Panc1 (cell line): ENCODE data around the gene SF3B2. TPM values are rescaled to one million over a fixed set of nuclear protein-coding genes. Genes with fewer than 3 reads are reported as not detected.

Experiments
- ATAC-seq: fragments of 200-7000 bp; cut with Tn5 transposase; 2 replicates; pipeline ENCODE4 v1.9.1; 2020; ENCODE audit warnings: mild to moderate bottlenecking, moderate library complexity
- BruUV-seq: library from RNA; stranded (reverse); fragments of 400-500 nt; replicated peaks from 2 replicates; lab custom pipeline; 2021; lab: Mats Ljungman, UMichigan
- CTCF ChIA-PET: fragments of 300-600 bp; sonication (Branson Sonifier 250); formaldehyde crosslinking; loops from one replicate; lab custom pipeline; 2022; ENCODE audit warnings: antibody characterized with exemption; lab: Charles Lee
- POLR2A ChIA-PET: fragments of 300-600 bp; sonication (Branson Sonifier 250); formaldehyde crosslinking; loops from one replicate; lab custom pipeline; 2022; ENCODE audit warnings: antibody characterized with exemption; lab: Charles Lee
- DNase-seq: peaks from one replicate; pipeline ENCODE4 v3.0.0-alpha.2; 2010; ENCODE audit warnings: low read depth, low spot score
- H3K27ac ChIP-seq: 2 replicates; pipeline ENCODE4 v1.5.1; 2011; ENCODE audit warnings: mild to moderate bottlenecking, low read length, inconsistent platforms
- H3K27me3 ChIP-seq: fragments of 200-500 bp; sonication (Bioruptor generic); 2 replicates; pipeline ENCODE4 v1.6.0; 2014; ENCODE audit warnings: low read length, inconsistent platforms; ENCODE audit not compliant: control insufficient read depth, insufficient read depth
- H3K36me3 ChIP-seq: fragments of 200-500 bp; sonication (Bioruptor generic); 2 replicates; pipeline ENCODE4 v1.5.1; 2014; ENCODE audit warnings: inconsistent platforms, mild to moderate bottlenecking, low read length, moderate library complexity; ENCODE audit not compliant: control insufficient read depth, insufficient read depth
- H3K4me1 ChIP-seq: 2 replicates; pipeline ENCODE4 v1.5.1; 2011; ENCODE audit warnings: inconsistent platforms, mild to moderate bottlenecking, low read length, moderate library complexity; ENCODE audit not compliant: control insufficient read depth, insufficient read depth
- H3K4me3 ChIP-seq, 2 experiments: 2 replicates each; pipeline ENCODE4 v1.5.1; 2011 to 2012; ENCODE audit warnings: low read depth in 2 of 2, low read length in 2 of 2, mild to moderate bottlenecking in 2 of 2, inconsistent platforms in 1 of 2, moderate library complexity in 1 of 2
- H3K9me3 ChIP-seq: fragments of 200-500 bp; sonication (Bioruptor generic); 2 replicates; pipeline ENCODE4 v1.5.1; 2014; ENCODE audit warnings: low read depth, mild to moderate bottlenecking, inconsistent platforms, low read length, moderate library complexity; ENCODE audit not compliant: control insufficient read depth, insufficient read depth
- CTCF ChIP-seq: fragments of 450-650 bp; IDR thresholded peaks from 2 replicates; pipeline ENCODE4 v1.5.1; 2017; ENCODE audit warnings: mild to moderate bottlenecking
- POLR2AphosphoS5 ChIP-seq: IDR thresholded peaks from 2 replicates; pipeline ENCODE4 v1.6.1; 2012; ENCODE audit warnings: mild to moderate bottlenecking, low read depth, low read length, moderate library complexity
- SIN3A ChIP-seq: IDR thresholded peaks from 2 replicates; pipeline ENCODE4 v1.6.1; 2012; ENCODE audit warnings: low read depth, mild to moderate bottlenecking, low read length, moderate library complexity, borderline replicate concordance; ENCODE audit not compliant: insufficient read depth
- TCF7L2 ChIP-seq: IDR thresholded peaks from 2 replicates; pipeline ENCODE4 v1.6.1; 2011; ENCODE audit warnings: mild to moderate bottlenecking, low read depth, low read length, inconsistent platforms
- in situ Hi-C: cut with HindIII; loops from 2 replicates; pipeline ENCODE4 v1.10.0; 2016; ENCODE audit warnings: low sequenced_read_pairs, low pct_unique_long_range_greater_than_20kb
- intact Hi-C: fragments of 100-400 bp; cut with micrococcal nuclease; formaldehyde crosslinking; loops from one replicate; pipeline ENCODE4 v1.10.0; 2022; ENCODE audit not compliant: unreplicated experiment
- total RNA-seq: library from RNA; stranded (reverse); gene quantifications from one replicate; pipeline ENCODE4 v1.2.1, GENCODE V29; 2021; ENCODE audit not compliant: unreplicated experiment
- TF ChIP-seq, protein P1 (sequence below), 2 experiments: IDR thresholded peaks; 2 replicates each; pipeline ENCODE4 v1.6.1; 2011 to 2012; ENCODE audit warnings: low read depth in 2 of 2, control low read depth in 1 of 2, low read length in 1 of 2, mild to moderate bottlenecking in 1 of 2, moderate library complexity in 1 of 2; ENCODE audit not compliant: insufficient read depth in 1 of 2

SF3B2 gene
- total RNA-seq, 1 experiment from 2014 or later, result 271 TPM

GRCh38 chr11:66071381-66071801 lies 19.2 kb downstream of the SF3B2 start:
- Histone ChIP-seq H3K4me3 (peak overlapping the region; percentile 73 to 79), H3K9me3 (no peaks in the 10 kb centered on the region), H3K27me3 (no peaks in the 10 kb centered on the region), H3K4me1 (peaks cover 27% of the 10 kb centered on the region), H3K36me3 (peaks cover 10% of the 10 kb centered on the region), H3K27ac (peak overlapping the region; percentile 78)
- in situ Hi-C loops (no loop called here), intact Hi-C loops (no loop called here)
- POLR2A ChIA-PET, result interaction anchor here (0.6 to 1.5 kb wide), 2 partner anchors 15 to 19 kb away, joined by 3 to 4 read pairs; partner anchors contain the start of gene SF3B2
- TF ChIP-seq POLR2AphosphoS5 (no peak), SIN3A (no peak), CTCF (no peak)
- BruUV-seq, result no TSS peak
- no peak for DNase-seq
- no peak for ATAC-seq
- CTCF ChIA-PET, result interaction anchor here (0.8 to 1.0 kb wide), 3 partner anchors 19 to 79 kb away, joined by 4 to 6 read pairs (median 4); partner anchors contain the start of gene SF3B2

GRCh38 chr11:66072081-66072480 lies 19.9 kb downstream of the SF3B2 start:
- CTCF ChIA-PET, result interaction anchor here (0.8 to 0.9 kb wide), 2 partner anchors 27 to 78 kb away, joined by 4 read pairs; no protein-coding TSS in a partner anchor
- intact Hi-C loops (no loop called here), in situ Hi-C loops (no loop called here)
- Histone ChIP-seq H3K36me3 (peaks cover 5% of the 10 kb centered on the region; the same call in 1 of the 2 replicates), H3K4me1 (peaks cover 27% of the 10 kb centered on the region), H3K27me3 (no peaks in the 10 kb centered on the region), H3K4me3 (peak overlapping the region; percentile 73 to 79), H3K9me3 (no peaks in the 10 kb centered on the region), H3K27ac (peak overlapping the region; percentile 78)
- TF ChIP-seq, protein P1, sequence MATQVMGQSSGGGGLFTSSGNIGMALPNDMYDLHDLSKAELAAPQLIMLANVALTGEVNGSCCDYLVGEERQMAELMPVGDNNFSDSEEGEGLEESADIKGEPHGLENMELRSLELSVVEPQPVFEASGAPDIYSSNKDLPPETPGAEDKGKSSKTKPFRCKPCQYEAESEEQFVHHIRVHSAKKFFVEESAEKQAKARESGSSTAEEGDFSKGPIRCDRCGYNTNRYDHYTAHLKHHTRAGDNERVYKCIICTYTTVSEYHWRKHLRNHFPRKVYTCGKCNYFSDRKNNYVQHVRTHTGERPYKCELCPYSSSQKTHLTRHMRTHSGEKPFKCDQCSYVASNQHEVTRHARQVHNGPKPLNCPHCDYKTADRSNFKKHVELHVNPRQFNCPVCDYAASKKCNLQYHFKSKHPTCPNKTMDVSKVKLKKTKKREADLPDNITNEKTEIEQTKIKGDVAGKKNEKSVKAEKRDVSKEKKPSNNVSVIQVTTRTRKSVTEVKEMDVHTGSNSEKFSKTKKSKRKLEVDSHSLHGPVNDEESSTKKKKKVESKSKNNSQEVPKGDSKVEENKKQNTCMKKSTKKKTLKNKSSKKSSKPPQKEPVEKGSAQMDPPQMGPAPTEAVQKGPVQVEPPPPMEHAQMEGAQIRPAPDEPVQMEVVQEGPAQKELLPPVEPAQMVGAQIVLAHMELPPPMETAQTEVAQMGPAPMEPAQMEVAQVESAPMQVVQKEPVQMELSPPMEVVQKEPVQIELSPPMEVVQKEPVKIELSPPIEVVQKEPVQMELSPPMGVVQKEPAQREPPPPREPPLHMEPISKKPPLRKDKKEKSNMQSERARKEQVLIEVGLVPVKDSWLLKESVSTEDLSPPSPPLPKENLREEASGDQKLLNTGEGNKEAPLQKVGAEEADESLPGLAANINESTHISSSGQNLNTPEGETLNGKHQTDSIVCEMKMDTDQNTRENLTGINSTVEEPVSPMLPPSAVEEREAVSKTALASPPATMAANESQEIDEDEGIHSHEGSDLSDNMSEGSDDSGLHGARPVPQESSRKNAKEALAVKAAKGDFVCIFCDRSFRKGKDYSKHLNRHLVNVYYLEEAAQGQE (IDR thresholded peaks at IDR 0.05; ENCODE audit: insufficient read depth in 1 of 2, low read depth in 2 of 2, low read length in 1 of 2), result no peak
- no peak for TF ChIP-seq TCF7L2
- no peak for TF ChIP-seq SIN3A
- no peak for TF ChIP-seq POLR2AphosphoS5
- TF ChIP-seq CTCF, result no peak
- ATAC-seq (no peak), DNase-seq (no peak)
- POLR2A ChIA-PET, result interaction anchor here (1.5 kb wide), 1 partner anchor 20 kb away, joined by 4 read pairs; the partner anchor contains the start of gene SF3B2
- BruUV-seq, result no TSS peak
